Activated T-cell treated with anti-CD3 and anti-CD28 coated beads for 48 hours (primary cell): ENCODE results near the gene CRIP1.

Experiments
- DNase-seq: peaks from one replicate; pipeline ENCODE4 v3.0.0-alpha.2; 2020; ENCODE audit warnings: low read depth

The CRIP1 gene

DNA sequence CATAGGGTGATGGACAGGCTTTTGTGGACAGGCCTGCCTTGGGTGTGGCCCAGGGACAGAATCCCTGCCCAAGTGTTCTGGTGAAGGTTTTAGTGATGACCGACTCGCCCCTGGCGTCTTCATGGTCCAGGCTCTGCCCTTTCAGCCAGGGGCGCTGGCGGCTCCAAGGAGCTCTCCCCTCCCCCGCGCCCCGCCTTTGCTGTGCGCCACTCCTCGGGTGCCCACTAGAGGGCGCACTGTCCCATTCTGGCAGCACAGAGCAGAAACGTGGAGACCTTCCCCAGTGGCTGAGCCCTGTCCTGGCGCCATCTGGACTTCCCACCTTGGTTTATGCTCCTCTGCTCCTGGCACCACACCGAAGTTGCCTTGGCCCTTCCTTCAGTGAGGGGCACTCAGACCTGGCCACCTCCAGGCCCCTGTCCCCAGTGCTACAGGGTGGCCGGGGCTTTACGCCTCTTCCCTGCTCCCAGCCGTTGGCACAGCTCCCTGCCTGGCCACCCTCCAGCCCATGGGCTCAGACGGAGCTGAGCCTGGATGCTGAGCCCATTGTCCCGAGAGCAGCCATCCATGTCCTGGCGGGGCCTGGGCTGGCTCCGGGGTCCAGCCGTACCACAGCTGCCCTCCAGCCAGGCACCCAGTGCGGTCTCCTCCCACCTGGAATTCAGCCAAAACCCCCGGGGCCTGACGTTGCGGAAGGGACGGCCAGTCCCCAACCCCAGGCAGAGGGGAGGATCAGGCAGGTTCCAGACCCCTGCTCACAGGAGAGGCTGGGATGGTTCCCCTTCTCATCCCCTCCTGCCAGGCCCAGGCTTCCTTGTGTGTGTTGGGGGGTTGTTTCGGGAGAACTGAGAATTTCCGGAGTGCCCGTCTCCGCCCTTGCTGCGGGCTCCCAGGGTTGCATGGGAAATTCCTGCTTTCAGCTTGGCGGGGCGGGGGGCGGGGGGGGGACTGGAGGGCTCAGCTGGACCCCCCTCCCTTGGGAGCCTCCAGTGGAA lies 5.6 kb upstream of the CRIP1 start:
- peak; percentile 91 for DNase-seq

DNA sequence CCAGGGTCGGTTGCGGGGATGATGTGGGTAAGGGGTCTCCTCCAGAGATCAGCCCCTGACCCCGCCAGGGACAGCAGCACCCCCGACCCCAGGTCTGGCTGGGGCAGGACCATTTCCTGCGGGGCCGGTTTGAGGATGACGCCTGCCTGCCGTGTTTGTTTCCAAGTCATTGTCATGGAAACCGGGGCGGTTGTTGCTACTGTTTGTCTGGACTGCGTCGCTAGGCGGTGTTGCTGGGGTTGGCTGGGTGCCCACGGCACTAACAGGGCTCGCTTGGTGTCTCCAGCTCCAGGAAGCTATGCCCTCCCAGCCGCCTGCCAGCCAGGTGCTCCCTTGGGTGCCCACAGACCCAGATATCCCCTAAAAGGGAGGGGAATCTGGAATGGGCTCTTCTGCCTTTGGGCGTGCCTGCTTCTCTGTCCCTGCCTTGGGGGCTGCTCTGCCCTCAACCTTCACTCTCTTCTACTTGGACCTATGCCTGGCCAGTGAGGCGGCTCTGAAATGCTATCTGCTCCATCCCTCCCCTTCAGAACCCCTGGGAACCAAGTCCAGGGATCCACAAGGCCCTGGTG lies 4.7 kb upstream of the CRIP1 start:
- DNase-seq: peak; percentile 88

DNA sequence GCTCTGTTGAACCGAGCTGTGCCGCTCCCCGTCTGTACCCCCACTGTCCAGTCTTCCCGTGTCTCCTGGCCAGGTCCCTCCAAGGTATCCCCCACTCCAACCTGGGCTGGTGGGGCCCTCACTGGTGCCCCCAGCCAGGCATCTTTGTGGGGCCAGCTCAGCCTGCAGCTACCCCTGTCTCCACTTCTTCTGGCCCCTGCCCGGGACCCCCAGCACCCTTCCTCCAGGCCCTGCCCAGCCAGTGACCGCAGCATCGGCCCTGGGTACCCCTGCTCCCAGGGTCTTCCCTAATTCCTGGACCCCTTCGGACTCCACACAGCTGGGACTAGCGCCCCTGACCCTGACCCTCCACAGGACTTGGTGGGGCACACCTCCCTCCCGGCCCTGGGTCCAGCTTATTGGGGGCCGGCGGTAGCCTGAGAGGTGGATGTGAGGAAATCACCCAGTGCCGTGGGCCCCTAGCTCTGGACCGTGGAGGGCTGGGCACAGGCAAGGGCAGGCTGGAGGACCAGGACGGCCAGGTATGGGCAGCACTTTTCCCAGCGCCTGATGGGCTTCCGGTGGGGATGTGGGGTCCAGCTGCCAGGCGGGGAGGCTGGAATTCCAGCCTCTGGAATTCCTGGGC lies 4.1 kb upstream of the CRIP1 start:
- DNase-seq: no peak

DNA sequence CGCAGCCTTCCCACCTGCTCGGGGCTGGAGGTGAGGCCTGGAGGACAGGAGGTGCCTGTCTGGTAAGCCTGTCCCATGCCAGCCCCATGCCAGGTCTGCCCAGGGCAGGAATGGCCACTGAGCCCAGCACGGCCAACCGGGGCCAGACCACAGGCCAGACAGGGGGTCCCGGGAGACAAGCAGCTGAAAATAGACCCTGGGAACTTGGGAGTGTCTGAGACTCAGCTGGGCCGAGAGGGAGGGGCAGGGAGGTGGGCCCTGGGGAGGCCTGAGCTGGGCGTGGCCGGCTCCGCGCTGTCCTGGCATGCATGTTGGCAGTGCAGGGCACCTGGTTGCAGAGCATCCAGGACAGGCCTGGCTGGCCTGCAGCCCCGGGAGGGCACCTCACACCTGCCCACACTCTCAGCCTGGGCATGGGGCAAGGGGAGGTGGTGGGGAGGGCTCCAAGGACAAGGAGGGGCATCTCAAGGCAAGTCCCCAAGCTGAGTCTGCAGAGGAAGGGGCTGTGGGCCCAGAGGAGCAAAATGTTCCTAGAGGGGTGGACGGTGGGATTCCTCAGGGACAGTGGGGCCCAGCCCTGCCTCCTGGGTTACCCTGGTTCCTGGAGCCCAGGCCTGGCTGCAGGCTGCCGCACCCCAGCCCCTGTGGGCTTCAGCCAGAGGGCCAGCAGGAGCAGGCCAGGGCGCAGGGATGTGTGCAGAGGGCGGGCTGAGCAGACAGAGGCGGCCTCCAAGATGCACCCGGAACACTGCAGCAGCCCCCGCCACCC lies 3.2 kb upstream of the CRIP1 start:
- DNase-seq: no peak

DNA sequence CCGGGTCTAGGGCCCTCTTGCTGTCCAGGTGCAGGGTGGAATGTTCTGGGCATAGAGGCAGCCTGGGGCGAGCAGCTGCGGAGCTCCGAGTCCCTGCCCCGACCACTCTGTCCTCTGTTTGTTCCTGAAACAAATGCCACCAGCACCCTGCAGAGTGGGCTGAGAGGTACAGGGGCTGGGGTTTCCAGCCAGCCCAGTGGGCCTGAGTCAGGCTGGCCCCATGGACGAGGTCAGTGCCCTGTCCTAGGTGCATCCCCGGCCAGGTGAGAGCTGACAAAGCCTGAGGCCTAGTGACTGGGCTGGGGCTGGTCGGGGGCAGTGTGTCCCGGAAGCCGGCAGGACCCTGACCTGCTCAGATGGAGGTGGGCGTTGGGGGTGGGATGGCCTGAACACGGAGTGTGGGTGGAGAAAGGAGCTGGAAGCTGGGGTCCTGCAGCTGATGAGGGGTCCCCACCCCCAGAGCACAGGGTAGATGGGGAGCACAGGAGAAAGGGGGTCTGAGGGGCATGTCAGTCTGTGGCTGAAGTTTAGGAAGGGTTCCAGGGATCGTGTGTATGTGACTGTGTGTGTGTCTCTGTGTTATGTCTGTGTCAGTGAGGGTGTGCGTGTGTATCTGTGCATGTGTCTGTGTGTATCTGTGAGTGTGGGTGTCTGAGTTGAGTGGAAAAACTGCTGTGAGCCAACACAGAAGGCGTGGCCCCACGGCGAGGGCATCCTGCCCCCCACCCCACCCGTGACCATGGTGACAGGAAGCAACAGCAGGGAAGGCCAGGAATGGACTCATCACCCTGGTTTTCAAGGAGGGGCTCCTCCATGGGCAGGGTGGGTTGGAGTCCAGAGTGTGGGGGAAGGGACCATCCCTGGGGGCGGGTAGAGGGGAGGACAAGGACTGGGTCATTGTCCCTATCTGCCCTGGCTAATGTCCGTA lies 2.4 kb upstream of the CRIP1 start:
- DNase-seq: no peak

DNA sequence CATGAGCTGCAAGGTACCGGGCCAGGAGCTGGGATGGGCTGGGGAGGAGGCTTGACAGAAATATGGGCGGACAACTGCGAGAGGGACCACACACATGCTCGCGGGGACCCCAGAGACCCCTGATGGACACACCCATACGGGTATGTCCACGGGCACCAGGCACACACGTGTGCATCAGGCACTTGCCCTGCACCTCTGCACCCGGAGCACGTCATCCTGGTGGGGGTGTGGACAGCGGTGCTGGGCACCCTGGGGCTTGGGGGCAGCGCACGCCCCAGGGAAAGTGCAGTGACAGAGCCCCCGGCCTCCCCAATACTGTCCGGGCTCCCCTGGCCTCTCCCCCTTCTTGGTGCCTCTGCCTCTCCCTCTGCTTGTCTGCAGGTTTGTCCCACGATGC lies 1.7 kb upstream of the CRIP1 start:
- DNase-seq: no peak

DNA sequence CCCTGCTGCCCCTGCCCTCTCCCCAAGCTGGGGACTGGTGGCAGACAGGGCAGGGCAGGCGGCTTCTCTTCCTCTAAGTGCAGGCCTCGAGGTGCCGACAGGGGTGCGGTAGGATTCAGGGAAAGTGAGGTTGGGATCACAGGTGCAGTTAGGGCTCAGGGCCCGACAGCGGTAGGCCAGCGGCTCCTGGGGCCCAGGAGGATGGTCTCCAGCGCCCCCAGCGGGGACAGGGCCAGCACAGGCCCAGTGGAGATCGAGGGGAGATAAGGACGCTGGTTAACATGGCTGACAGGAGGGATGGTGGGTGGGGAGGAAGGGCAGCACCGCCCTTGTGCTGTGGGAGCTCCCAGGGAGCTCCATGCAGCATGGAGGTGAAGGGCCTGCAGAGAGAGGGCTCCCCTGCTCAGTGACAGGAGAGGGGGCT lies 935 bp upstream of the CRIP1 start:
- peak; percentile 44 for DNase-seq

DNA sequence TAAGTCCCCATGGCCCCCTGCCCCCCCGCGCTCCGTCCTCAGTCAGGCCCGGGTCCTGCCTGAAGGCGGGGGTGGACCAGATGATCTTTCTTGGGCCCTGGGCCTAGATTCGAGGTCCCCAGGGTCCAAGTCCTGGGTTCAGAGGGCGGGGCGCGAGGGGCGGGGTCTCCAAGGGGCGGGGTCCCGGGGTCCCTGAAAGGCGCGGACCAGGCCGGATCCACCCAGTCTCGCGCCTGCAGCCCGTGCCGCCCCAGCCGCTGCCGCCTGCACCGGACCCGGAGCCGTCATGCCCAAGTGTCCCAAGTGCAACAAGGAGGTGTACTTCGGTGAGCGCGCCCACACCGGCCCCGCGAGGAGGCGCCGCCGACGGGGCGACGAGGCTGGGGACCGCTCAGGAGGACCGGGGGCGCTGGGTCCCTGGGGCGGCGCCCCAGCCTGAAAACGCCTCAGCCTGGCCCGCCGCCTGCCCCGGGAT lies 325 bp downstream of the CRIP1 start:
- DNase-seq: peak; percentile 55

DNA sequence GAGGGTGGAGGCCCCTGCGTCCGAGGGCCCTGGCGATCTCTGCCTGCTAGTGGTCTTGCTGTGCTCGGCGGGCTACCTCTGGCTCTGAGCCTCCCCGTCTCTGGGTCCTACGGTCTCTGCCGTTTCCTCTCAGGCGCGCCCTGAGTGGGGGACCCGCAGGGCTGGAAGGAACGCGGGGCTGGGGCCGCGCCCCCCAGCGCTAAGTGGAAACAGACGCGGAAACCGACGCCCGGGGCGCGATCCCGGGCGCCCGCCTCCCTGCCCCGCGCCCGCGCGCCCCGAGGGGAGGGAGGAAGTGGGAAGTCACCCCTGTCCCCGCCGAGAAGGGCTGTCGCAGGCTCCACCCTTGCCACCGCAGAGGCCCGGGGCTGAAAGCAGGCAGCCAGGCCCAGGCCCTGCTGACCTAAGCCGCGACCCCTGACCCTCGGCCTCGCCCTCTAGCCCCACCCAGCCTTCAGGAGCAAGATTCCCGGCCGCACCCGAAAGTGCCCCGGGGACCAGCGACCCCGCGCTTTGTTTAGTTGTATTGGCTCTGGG lies 831 bp downstream of the CRIP1 start:
- DNase-seq: peak; percentile 52

DNA sequence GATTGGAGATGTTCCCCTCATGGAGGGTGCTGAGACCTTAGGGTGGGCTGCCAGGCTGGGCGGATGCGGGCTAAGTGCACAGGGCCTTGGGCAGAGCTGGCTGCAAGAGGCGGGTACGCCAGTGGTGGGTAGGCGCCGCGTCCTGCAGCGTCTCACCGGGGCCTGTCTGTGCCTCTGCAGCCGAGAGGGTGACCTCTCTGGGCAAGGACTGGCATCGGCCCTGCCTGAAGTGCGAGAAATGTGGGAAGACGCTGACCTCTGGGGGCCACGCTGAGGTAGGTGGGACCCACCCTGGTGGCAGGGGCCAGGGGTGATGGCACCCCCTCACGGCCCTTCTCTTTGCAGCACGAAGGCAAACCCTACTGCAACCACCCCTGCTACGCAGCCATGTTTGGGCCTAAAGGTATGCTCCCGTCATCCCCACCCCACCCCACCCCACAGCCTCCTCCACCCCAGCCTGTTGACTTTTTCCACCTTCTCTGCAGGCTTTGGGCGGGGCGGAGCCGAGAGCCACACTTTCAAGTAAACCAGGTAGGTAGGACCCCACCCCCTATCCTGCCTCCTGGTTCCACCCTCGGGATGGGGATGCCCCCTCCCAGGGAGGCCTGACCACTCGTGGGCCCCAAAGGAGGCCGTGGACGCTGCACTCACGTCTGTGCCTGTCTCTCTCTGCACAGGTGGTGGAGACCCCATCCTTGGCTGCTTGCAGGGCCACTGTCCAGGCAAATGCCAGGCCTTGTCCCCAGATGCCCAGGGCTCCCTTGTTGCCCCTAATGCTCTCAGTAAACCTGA lies 1.5 kb downstream of the CRIP1 start:
- DNase-seq: no peak

DNA sequence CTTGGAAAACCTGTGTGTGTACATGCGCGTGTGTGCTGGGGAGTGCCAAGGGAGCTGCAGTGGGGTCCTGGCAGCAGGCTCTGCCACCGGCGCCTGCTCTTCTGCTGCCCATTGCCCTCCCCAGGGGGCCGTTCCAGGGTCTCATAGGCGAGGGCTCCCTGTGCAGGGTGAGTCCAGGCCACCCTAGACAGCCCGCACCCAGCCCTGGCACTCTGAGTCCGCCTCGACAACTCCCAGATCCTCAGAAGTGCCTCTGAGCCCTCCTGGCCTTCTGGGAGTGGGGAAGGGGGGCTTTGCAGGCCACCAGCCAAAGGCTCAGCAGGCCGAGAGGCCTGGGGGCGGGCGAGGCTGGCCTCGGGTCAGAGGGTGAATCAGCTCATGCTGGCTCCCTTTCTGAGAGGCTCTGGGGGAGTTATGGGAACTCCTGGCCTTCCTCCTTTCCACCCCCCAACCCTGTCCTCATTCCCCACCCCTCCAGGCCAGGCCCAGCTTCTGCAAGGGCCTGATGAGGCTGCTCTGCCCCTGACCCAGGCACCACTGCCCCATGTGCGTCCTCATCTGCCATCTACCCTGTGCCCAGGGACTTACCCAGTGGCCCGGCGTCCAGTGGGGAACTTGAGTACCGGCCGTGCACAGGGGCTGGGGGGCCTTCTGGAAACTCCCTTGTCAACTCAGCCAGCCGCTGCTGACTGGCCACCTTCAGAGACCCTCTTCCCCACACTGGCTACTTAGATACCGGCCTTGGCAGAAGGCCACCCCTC lies 2.3 kb downstream of the CRIP1 start:
- DNase-seq: no peak

DNA sequence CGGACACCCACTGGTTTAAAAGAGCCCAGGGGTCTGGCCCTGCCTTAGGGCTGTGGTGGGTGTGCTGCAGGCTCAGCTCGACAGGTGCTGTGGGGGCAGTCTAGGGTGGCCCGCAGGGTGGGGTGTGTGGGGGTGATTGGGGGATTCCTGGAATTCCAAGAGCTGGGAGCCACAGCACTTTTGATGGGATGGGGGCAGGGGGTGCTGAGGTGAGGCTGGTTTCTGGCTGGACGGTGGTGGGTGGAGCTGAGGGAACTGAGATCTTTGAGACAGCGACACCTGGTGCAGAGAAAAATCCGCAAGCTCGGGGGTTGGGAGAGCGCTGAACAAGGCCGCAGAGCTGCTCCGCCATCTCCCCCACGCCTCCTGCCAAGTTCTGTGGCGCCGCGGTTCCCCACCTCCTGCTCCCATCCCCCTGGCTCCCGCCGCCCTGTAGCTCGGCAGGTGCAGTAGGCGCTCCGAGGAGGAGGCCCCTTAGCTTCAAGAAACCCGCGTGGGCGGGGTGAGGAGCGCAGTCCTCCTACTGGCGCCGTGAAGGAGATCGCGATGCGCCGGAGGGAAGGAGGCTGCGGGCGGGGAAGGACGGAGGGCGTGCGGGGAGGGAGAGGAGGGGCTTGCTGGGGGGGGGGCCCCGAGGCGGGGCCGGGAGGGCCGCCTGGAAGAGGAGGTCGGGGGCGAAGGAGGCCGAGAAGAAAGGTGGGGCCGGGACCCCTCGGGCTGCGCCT lies 3.0 kb downstream of the CRIP1 start:
- peak; percentile 80 for DNase-seq

DNA sequence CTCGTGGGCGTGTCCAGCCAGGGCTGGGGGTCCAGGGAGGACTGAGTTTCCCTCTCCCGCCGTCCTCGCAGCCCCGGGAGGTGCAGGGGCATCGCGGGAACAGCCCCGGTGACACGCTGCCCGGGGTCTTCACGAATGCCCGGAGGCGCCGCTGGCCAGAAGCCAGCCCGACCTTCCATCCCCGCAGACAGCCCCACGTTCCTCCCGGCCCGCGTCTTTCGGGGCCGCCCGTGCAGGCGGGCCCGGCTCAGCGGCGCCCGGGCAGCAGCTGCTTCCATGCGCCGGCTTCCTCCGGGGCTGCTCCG lies 3.5 kb downstream of the CRIP1 start:
- DNase-seq: no peak

DNA sequence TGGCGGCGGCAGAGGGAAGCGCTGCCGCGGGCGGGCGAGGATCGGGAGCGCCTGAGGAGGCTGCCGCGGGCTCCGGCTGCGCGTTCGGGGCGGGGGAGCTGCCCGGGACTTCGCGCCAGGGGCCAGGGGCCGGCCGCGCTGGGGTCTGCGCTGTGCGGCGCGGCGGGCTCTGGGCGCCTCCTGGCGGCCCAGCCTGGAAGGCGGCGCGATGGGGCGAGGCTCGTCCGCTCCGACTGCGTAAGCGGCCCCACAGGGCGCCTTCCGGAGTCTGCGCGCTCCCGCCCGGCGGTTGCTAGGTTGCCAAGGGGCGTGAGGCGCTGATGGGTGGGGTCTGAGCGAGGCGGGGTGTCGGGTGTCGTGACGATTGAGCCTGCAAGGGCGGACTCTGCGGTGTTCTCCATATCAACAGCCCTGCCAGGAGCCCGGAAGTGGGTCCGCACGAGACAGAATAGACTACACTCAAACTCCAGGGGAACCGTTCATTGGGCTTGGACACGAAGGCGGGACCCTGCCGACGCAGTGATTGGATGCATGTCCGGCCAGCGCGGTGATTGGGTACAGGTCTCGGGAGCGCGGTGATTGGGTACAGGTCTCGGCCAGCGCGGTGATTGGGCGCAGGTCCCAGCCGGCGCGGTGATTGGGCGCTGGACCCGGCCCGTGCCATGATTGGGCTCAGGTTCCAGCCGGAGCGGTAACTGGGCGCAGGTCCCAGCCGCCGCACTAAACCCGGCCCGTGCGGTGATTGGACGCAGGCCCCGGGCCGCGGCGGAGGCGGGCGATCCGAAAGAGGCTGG lies 4.1 kb downstream of the CRIP1 start, which contains the start of gene TEDC1:
Gene TEDC1 (plus strand): TSS at position 675 of the 794 bp plus-strand sequence. CDS start 130 bp downstream, outside the sequence.
- peak; percentile 99 for DNase-seq

DNA sequence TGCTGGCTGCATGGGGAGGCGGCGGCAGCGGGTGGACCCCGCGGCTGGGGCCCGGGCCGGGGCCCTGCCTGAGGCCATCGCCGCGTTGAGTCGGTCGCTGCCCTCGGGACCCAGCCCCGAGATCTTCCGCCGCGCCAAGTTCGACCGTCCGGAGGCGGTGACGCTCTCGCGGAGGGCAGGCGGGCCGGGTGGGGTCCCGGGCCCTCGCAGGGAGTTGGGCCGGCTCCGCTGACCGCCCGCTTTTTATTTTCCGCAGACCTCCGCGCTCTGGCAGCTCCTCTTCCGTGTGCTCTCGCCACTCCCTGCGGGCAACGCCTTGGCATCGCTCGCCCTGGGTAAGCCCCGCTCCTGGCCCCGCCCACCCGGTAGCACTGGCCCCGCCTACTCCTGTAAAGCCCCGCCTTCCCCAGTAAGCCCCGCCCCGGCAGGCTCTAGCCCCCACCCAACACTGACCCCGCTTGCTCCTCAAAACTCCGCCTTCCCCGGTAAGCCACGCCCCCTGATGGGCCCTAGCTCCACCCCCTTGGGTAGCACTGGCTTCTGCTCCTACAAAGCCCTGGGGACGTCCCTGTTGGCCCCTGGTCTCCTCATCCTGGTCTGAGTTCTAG lies 4.8 kb downstream of the CRIP1 start:
- peak; percentile 90 for DNase-seq

DNA sequence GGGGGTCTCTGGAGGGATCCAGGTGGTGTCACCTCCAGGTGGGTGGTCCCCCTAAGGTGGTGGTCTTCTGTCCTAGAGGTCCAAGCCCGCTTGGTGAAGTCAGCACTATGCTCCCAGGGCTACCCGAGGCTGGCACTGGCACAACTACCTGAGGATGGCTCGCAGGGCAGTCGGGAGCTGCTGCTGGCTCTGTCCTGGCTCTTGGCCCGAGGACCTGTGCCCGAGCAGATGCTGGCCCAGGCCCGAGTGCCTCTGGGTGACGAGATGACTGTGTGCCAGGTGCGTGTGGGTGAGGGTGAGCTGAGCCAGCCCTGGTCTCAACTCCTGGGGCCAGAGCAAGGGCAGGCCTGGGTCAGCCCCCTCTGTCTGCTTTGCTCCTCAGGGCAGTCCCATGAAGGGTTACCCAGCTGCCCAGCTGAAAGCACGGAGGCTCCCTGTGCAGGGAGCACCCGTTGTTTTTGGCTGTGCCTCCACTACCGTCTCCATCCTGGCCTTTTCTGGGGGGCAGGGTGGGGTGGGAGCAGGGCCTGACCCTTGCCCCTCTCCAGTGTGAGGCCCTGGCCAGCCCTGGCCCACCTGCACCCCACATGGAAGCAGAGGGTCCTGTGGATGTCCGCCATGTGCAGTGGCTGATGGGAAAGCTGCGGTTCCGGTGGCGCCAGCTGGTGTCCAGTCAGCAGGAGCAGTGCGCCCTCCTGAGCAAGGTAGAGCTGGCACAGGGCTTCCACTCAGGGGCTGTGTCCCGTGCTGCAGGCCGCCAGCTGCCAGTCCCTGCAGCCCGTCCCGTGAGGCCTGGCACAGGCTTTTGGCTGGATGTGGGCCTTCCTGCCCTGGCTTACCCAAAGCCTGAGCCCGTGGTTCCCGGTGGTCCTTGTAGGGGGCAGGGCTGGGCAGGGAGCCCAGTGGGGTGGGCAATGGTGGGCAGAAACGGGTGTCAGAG lies 5.6 kb downstream of the CRIP1 start:
- no peak for DNase-seq
